H9 (cell line): ENCODE data around the gene ATP11B. TPM values are rescaled to one million over a fixed set of nuclear protein-coding genes. Genes with fewer than 3 reads are reported as not detected.

ENCODE experiments used
- DNase-seq: peaks from one replicate; pipeline ENCODE4 v3.0.0-alpha.2; 2017
- H2AFZ ChIP-seq: one replicate; pipeline ENCODE4 v1.6.1; 2013; ENCODE audit warnings: mild to moderate bottlenecking, low read length, control low read depth, moderate library complexity
- H2AK5ac ChIP-seq: 2 replicates; pipeline ENCODE4 v1.6.1; 2013; ENCODE audit warnings: low read length, control low read depth, mixed read lengths; ENCODE audit not compliant: insufficient read length
- H2BK120ac ChIP-seq: one replicate; pipeline ENCODE4 v1.6.1; 2013; ENCODE audit warnings: low read depth, mild to moderate bottlenecking, low read length, control low read depth, inconsistent platforms; ENCODE audit not compliant: poor library complexity, severe bottlenecking
- H2BK12ac ChIP-seq: 2 replicates; pipeline ENCODE4 v1.6.1; 2013; ENCODE audit warnings: low read length, control low read depth, mixed read lengths, low read depth; ENCODE audit not compliant: insufficient read length
- H2BK15ac ChIP-seq: 2 replicates; pipeline ENCODE4 v1.6.1; 2013; ENCODE audit warnings: low read depth, low read length, control low read depth
- H2BK20ac ChIP-seq: one replicate; pipeline ENCODE4 v1.6.1; 2013; ENCODE audit warnings: low read depth, mild to moderate bottlenecking, low read length, control low read depth, inconsistent platforms; ENCODE audit not compliant: poor library complexity, severe bottlenecking
- H2BK5ac ChIP-seq: 2 replicates; pipeline ENCODE4 v1.6.1; 2013; ENCODE audit warnings: low read length, control low read depth, mixed read lengths; ENCODE audit not compliant: insufficient read length
- H3K14ac ChIP-seq: 2 replicates; pipeline ENCODE4 v1.6.1; 2013; ENCODE audit warnings: low read length, control low read depth; ENCODE audit not compliant: insufficient read depth
- H3K18ac ChIP-seq: 2 replicates; pipeline ENCODE4 v1.6.1; 2013; ENCODE audit warnings: low read depth, mild to moderate bottlenecking, mixed read lengths, low read length, control low read depth; ENCODE audit not compliant: insufficient read length
- H3K23ac ChIP-seq: 2 replicates; pipeline ENCODE4 v1.6.1; 2013; ENCODE audit warnings: low read length, control low read depth, mixed read lengths, low read depth; ENCODE audit not compliant: insufficient read length
- H3K23me2 ChIP-seq: 2 replicates; pipeline ENCODE4 v1.6.1; 2013; ENCODE audit warnings: low read depth, mild to moderate bottlenecking, mixed read lengths, low read length, control low read depth; ENCODE audit not compliant: insufficient read length, poor library complexity, severe bottlenecking
- H3K27ac ChIP-seq: 2 replicates; pipeline ENCODE4 v1.5.1; 2013; ENCODE audit warnings: low read length, control low read depth, mixed read lengths, low read depth; ENCODE audit not compliant: insufficient read length
- H3K27me3 ChIP-seq: 2 replicates; pipeline ENCODE4 v1.6.1; 2013; ENCODE audit warnings: low read length, control low read depth, inconsistent platforms; ENCODE audit not compliant: insufficient read depth
- H3K4ac ChIP-seq: 2 replicates; pipeline ENCODE4 v1.6.1; 2013; ENCODE audit warnings: low read depth, mild to moderate bottlenecking, control low read depth, inconsistent platforms, low read length, moderate library complexity
- H3K4me1 ChIP-seq: 2 replicates; pipeline ENCODE4 v1.6.1; 2013; ENCODE audit warnings: low read length, control low read depth, inconsistent platforms; ENCODE audit not compliant: insufficient read depth
- H3K4me2 ChIP-seq: 2 replicates; pipeline ENCODE4 v1.6.1; 2013; ENCODE audit warnings: low read length, control low read depth, mixed read lengths; ENCODE audit not compliant: insufficient read length, insufficient read depth
- H3K56ac ChIP-seq: 2 replicates; pipeline ENCODE4 v1.6.1; 2013; ENCODE audit warnings: low read depth, mild to moderate bottlenecking, mixed read lengths, low read length, control low read depth; ENCODE audit not compliant: insufficient read length
- H3K79me1 ChIP-seq: 2 replicates; pipeline ENCODE4 v1.6.1; 2013; ENCODE audit warnings: low read depth, mild to moderate bottlenecking, moderate library complexity, low read length, control low read depth, inconsistent platforms; ENCODE audit not compliant: insufficient read depth, poor library complexity, severe bottlenecking
- H3K79me2 ChIP-seq: 2 replicates; pipeline ENCODE4 v1.6.1; 2013; ENCODE audit warnings: low read length, control low read depth, inconsistent platforms; ENCODE audit not compliant: insufficient read depth
- H3K9ac ChIP-seq: 2 replicates; pipeline ENCODE4 v1.6.1; 2013; ENCODE audit warnings: low read length, control low read depth, mixed read lengths; ENCODE audit not compliant: insufficient read length; ENCODE audit errors: extremely low read depth
- H3K9me3 ChIP-seq: one replicate; pipeline ENCODE4 v1.6.1; 2013; ENCODE audit warnings: low read depth, low read length, inconsistent platforms; ENCODE audit not compliant: control insufficient read depth
- H3T11ph ChIP-seq: one replicate; pipeline ENCODE4 v1.6.1; 2013; ENCODE audit warnings: mild to moderate bottlenecking, low read length, control low read depth, inconsistent platforms
- H4K20me1 ChIP-seq: one replicate; pipeline ENCODE4 v1.6.1; 2013; ENCODE audit not compliant: control insufficient read depth, insufficient read length, insufficient read depth
- H4K5ac ChIP-seq: 2 replicates; pipeline ENCODE4 v1.6.1; 2013; ENCODE audit warnings: low read depth, mild to moderate bottlenecking, mixed read lengths, low read length, control low read depth; ENCODE audit not compliant: insufficient read length
- H4K8ac ChIP-seq: replicated peaks from 2 replicates; pipeline ENCODE4 v1.6.1; 2013; ENCODE audit warnings: low read length, control low read depth, mixed read lengths, low read depth; ENCODE audit not compliant: insufficient read length
- H4K91ac ChIP-seq: 2 replicates; pipeline ENCODE4 v1.6.1; 2013; ENCODE audit warnings: low read depth, mild to moderate bottlenecking, moderate library complexity, mixed read lengths, low read length, control low read depth; ENCODE audit not compliant: insufficient read length
- H3K27ac Mint-ChIP-seq, 3 experiments: 2 replicates in 2 of 3; 3 replicates in 1 of 3; pipeline ENCODE4 v1.8.0; 2020 to 2021; ENCODE audit warnings: mixed read lengths in 3 of 3, mild to moderate bottlenecking in 1 of 3, moderate library complexity in 1 of 3
- H3K27me3 Mint-ChIP-seq: 2 replicates; pipeline ENCODE4 v1.8.0; 2021; ENCODE audit warnings: low read depth, mild to moderate bottlenecking, moderate library complexity, mixed read lengths
- H3K36me3 Mint-ChIP-seq, 3 experiments: 2 replicates in 2 of 3; 3 replicates in 1 of 3; pipeline ENCODE4 v1.8.0; 2020 to 2021; ENCODE audit warnings: low read depth in 3 of 3, mixed read lengths in 3 of 3; ENCODE audit not compliant: insufficient read depth in 1 of 3
- H3K4me1 Mint-ChIP-seq, 2 experiments: 2 replicates each; pipeline ENCODE4 v1.8.0; 2020; ENCODE audit warnings: mixed read lengths in 2 of 2
- H3K4me3 Mint-ChIP-seq, 2 experiments: 2 replicates in 1 of 2; 3 replicates in 1 of 2; pipeline ENCODE4 v1.8.0; 2020 to 2021; ENCODE audit warnings: mild to moderate bottlenecking in 2 of 2, mixed read lengths in 2 of 2, moderate library complexity in 1 of 2
- H3K9me3 Mint-ChIP-seq, 2 experiments: 2 replicates in 1 of 2; 3 replicates in 1 of 2; pipeline ENCODE4 v1.8.0; 2020; ENCODE audit warnings: mild to moderate bottlenecking in 2 of 2, mixed read lengths in 2 of 2, moderate library complexity in 1 of 2
- WGBS: extraction: QIAGEN DNeasy Blood & Tissue Kit; methylation state at CpG from one replicate; pipeline ENCODE4 v1.1.7; 2013; ENCODE audit warnings: missing lambda C conversion rate, low lambda C conversion rate, mixed read lengths; ENCODE audit not compliant: insufficient read length; ENCODE audit errors: extremely low coverage; 5-methylcytosine and 5-hydroxymethylcytosine counted together
- total RNA-seq: library from RNA; stranded (reverse); gene quantifications from 2 replicates; pipeline ENCODE4 v1.2.1, GENCODE V29; 2021
- TF ChIP-seq, protein P1 (sequence below): fragments of 200-600 bp; sonication (generic); conservative IDR thresholded peaks from 3 replicates; pipeline ENCODE4 v1.8.0; 2021; ENCODE audit warnings: antibody characterized with exemption, mild to moderate bottlenecking

The ATP11B gene
- total RNA-seq, 1 experiment from 2014 or later: 30.0 TPM

DNA sequence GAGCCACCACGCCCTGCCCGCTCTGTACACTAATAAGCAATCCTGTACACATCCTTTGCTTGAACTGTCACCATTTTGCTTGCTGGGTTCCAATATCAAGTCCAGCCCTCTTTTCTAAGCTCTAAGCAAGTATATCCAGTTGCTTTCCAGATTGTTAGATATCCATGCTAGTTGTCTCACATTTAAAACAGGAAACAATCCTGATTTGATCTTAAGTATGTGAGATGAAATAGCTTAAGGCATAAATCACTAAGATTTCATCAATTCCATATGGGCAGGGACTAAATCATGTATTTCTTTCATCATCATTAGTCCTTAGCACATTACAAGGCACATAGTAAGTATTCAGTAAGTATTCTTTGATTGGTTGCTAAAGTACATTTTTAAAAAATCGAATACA is 16.2 kb downstream of the ATP11B start:
- Histone ChIP-seq H3K79me1 (no peaks in the 10 kb centered on the region), H4K5ac (no peak overlapping the region), H3K79me2 (no peaks in the 10 kb centered on the region; the same call in 1 of the 2 replicates), H3K27me3 (no peaks in the 10 kb centered on the region), H2AFZ (no peak overlapping the region), H2BK15ac (no peak overlapping the region), H2BK5ac (no peak overlapping the region), H3K27ac (no peak overlapping the region), H3K23ac (no peak overlapping the region), H4K91ac (no peak overlapping the region), H2BK20ac (no peak overlapping the region), H2BK12ac (no peak overlapping the region), H3K56ac (no peak overlapping the region), H2AK5ac (no peak overlapping the region), H3K23me2 (no peaks in the 10 kb centered on the region), H3K4me1 (no peaks in the 10 kb centered on the region), H3K4me2 (no peak overlapping the region), H4K8ac (no peak overlapping the region), H3K9ac (no peak overlapping the region), H3K18ac (no peak overlapping the region), H3K14ac (no peak overlapping the region), H3K9me3 (no peaks in the 10 kb centered on the region), H3T11ph (no peak overlapping the region), H4K20me1 (no peaks in the 10 kb centered on the region), H2BK120ac (no peak overlapping the region), H3K4ac (no peak overlapping the region)
- TF ChIP-seq, protein P1, sequence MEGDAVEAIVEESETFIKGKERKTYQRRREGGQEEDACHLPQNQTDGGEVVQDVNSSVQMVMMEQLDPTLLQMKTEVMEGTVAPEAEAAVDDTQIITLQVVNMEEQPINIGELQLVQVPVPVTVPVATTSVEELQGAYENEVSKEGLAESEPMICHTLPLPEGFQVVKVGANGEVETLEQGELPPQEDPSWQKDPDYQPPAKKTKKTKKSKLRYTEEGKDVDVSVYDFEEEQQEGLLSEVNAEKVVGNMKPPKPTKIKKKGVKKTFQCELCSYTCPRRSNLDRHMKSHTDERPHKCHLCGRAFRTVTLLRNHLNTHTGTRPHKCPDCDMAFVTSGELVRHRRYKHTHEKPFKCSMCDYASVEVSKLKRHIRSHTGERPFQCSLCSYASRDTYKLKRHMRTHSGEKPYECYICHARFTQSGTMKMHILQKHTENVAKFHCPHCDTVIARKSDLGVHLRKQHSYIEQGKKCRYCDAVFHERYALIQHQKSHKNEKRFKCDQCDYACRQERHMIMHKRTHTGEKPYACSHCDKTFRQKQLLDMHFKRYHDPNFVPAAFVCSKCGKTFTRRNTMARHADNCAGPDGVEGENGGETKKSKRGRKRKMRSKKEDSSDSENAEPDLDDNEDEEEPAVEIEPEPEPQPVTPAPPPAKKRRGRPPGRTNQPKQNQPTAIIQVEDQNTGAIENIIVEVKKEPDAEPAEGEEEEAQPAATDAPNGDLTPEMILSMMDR: no peak
- Mint-ChIP-seq H3K36me3 (no peaks in the 10 kb centered on the region), H3K9me3 (no peaks in the 10 kb centered on the region), H3K27me3 (no peaks in the 10 kb centered on the region), H3K4me1 (peaks cover 5 to 6% of the 10 kb centered on the region in 2 experiments; a peak in 3 of 4 replicates), H3K4me3 (no peak overlapping the region), H3K27ac (no peak overlapping the region)
- WGBS: no CpG with 5 or more reads among the region's 3 CpGs
- no peak for DNase-seq
